Measurements from ENCODE around the gene SERPINH1. TPM values are rescaled to one million over a fixed set of nuclear protein-coding genes. Genes with fewer than 3 reads are reported as not detected.
A peak's percentile ranks its signal among the peaks of the same experiment; 100 is the strongest.

Gene SERPINH1
- total RNA-seq, 1 donor from 2014 or later = 191 TPM

DNA sequence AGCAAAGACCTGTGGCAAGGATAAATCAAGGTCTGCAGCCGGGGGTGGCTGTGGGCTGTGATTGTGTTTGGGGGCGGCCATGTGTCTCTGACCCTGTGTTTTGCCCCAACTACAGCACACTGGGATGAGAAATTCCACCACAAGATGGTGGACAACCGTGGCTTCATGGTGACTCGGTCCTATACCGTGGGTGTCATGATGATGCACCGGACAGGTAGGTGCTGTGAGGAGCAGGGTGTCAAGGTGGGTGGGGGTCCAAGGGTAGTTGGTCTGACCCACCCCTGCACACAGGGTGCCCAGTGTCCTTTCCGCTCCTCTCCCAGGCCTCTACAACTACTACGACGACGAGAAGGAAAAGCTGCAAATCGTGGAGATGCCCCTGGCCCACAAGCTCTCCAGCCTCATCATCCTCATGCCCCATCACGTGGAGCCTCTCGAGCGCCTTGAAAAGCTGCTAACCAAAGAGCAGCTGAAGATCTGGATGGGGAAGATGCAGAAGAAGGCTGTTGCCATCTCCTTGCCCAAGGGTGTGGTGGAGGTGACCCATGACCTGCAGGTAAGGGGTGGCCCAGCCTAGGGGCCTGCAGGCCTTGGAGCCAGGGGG is 6.7 kb downstream of the SERPINH1 start:
- Mint-ChIP-seq H3K36me3 (ENCODE audit: low read depth) (peaks cover 9% of the 10 kb centered on the region), H3K4me3 (peak overlapping the region; percentile 9)

DNA sequence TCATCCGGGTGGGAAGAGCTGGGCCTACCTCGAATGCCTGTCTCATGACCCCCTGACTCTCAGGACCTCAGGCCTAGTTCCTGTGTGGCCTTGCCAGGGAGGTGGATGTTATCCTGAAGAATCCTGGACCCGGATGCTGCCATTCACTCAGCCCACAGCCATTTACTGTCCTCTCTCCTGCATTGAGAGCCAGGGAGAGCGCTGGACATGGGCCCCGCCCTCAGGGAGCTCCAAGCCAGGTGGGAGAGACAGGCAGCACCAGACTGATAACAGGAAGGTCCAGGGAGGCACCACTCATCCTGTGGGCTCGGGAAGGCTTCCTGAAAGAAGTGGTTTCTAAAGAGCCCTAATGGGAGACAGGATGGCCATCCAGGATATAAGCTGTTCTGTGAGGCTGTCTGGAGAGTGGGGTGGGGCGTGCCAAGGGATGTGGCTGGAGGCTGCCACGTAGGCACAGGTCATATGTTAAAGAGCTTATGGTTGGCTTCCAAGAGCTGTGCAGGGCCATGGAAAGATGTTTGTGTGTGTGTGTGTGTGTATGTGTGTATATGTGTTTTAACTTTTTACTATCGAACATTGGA is 8.6 kb downstream of the SERPINH1 start:
- peaks cover 5% of the 10 kb centered on the region for H3K4me1 Mint-ChIP-seq
- H3K27ac Mint-ChIP-seq (ENCODE audit: unreplicated experiment) = no peak overlapping the region
- peaks cover 9% of the 10 kb centered on the region for H3K36me3 Mint-ChIP-seq (ENCODE audit: low read depth)
- DNase-seq (ENCODE audit: low read depth, low spot score) = no peak
- no peak overlapping the region for H3K4me3 Mint-ChIP-seq
- TF ChIP-seq, protein P1, sequence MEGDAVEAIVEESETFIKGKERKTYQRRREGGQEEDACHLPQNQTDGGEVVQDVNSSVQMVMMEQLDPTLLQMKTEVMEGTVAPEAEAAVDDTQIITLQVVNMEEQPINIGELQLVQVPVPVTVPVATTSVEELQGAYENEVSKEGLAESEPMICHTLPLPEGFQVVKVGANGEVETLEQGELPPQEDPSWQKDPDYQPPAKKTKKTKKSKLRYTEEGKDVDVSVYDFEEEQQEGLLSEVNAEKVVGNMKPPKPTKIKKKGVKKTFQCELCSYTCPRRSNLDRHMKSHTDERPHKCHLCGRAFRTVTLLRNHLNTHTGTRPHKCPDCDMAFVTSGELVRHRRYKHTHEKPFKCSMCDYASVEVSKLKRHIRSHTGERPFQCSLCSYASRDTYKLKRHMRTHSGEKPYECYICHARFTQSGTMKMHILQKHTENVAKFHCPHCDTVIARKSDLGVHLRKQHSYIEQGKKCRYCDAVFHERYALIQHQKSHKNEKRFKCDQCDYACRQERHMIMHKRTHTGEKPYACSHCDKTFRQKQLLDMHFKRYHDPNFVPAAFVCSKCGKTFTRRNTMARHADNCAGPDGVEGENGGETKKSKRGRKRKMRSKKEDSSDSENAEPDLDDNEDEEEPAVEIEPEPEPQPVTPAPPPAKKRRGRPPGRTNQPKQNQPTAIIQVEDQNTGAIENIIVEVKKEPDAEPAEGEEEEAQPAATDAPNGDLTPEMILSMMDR (conservative IDR thresholded peaks at IDR 0.05) = no peak
- H3K27me3 Mint-ChIP-seq (ENCODE audit: low read depth) = no peaks in the 10 kb centered on the region
- H3K9me3 Mint-ChIP-seq = no peaks in the 10 kb centered on the region

More for the DNA sequence above, 6.7 kb downstream of the SERPINH1 start:
- no peak for DNase-seq (ENCODE audit: low read depth, low spot score)
- H3K27ac Mint-ChIP-seq (ENCODE audit: unreplicated experiment) = no peak overlapping the region
- peaks cover 24% of the 10 kb centered on the region for H3K4me1 Mint-ChIP-seq
- TF ChIP-seq, protein P1 (conservative IDR thresholded peaks at IDR 0.05) = no peak
- H3K27me3 Mint-ChIP-seq (ENCODE audit: low read depth) = no peaks in the 10 kb centered on the region
- H3K9me3 Mint-ChIP-seq = no peaks in the 10 kb centered on the region

GRCh38 chr11:75571625-75572024 is 9.6 kb downstream of the SERPINH1 start:
- Mint-ChIP-seq H3K27ac (ENCODE audit: unreplicated experiment) (no peak overlapping the region), H3K4me1 (peaks cover 9% of the 10 kb centered on the region), H3K9me3 (no peaks in the 10 kb centered on the region), H3K36me3 (ENCODE audit: low read depth) (peaks cover 7% of the 10 kb centered on the region), H3K4me3 (no peak overlapping the region), H3K27me3 (ENCODE audit: low read depth) (peaks cover 3% of the 10 kb centered on the region)
- no peak for DNase-seq (ENCODE audit: low read depth, low spot score)
- TF ChIP-seq, protein P1 (conservative IDR thresholded peaks at IDR 0.05) = no peak

- TF ChIP-seq, protein P1 (conservative IDR thresholded peaks at IDR 0.05) = no peak
- Mint-ChIP-seq H3K4me1 (peaks cover 20% of the 10 kb centered on the region), H3K27me3 (ENCODE audit: low read depth) (peaks cover 3% of the 10 kb centered on the region), H3K4me3 (peak overlapping the region; percentile 29), H3K9me3 (no peaks in the 10 kb centered on the region), H3K36me3 (ENCODE audit: low read depth) (peaks cover 7% of the 10 kb centered on the region), H3K27ac (ENCODE audit: unreplicated experiment) (no peak overlapping the region)
- no peak for DNase-seq (ENCODE audit: low read depth, low spot score)
These were observed 10.7 kb downstream of the SERPINH1 start for GRCh38 chr11:75572744-75573143.

DNA sequence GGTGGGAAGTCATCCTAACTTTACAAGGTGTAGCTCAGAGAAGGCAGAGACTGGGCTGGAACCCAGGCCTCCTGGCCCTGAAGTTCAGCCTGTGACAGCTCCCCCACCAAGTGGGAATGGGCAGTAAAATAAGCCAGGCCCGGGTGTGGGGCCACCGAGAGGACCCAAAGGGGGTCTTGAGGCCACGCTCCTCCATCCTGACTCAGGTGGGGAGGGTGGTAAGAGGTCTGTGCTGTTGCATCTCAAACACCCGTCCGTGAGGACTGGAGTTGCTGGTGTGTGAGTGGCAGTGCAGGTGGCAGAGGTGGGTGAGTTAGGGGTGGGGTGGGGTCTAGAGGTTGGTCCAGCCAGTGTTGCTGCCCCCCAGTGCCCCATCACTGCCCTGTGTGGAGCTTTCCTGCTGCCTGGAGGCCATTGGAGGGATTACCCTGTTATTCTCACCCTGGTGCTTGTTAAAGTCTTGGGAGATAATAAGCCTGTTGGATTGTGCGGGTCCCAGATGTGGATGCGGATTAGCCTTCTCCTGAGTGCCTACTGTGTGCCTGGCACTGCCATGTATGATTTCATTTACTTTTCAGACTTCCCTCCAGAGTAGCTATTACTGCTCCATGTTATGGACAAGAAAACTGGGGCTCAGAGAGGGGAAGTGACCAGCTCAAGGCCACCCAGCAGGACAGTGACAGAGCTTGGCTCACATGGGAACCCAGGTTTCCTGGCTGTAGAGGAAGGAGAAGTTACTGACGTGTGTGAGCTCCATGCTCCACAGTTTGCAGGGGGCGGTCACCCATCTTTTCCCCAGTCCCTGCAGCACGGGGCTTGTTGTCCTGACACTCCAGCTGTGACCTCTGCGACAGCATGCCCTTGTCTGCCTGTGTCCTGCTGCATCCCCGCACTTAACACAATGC is 12.9 kb downstream of the SERPINH1 start:
- Mint-ChIP-seq H3K9me3 (no peaks in the 10 kb centered on the region), H3K4me3 (peak overlapping the region; percentile 34), H3K4me1 (peaks cover 23% of the 10 kb centered on the region), H3K27me3 (ENCODE audit: low read depth) (peaks cover 3% of the 10 kb centered on the region), H3K36me3 (ENCODE audit: low read depth) (peaks cover 5% of the 10 kb centered on the region), H3K27ac (ENCODE audit: unreplicated experiment) (no peak overlapping the region)
- TF ChIP-seq, protein P1 (conservative IDR thresholded peaks at IDR 0.05) = no peak
- DNase-seq (ENCODE audit: low read depth, low spot score) = no peak

Data from neural crest cell (in vitro differentiated cells).